ENCODE results near the gene PPM1J.

DNA sequence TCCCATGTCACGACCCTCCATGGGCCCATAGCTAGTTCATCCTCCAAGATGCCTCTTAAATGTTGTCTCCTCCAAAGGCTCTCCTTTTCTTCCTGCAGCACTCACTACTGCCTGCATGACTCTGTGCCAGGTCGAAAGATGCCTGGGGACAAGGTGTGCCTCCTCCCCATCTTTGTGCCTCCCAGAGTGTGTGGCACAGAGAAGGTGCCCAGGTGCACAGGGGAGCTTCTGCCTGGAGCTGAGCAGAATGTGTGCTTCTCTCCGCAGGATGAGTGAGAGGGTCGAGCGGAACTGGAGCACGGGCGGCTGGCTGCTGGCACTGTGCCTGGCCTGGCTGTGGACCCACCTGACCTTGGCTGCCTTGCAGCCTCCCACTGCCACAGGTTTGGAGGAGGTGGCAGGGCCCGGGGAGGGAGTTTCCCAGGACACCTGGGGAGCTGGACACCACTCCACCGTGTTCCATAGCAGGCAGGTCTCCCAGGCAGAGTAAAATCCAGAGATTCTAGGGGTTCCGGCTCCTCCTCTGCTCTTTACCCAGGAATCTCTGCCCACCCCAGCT lies 6.9 kb upstream of the PPM1J start:
- TF ChIP-seq POLR2A (IDR thresholded peaks at IDR 0.05; ENCODE audit: low read depth) (no peak), POLR2AphosphoS5 (IDR thresholded peaks at IDR 0.05) (no peak)
- TF ChIP-seq, protein P1, sequence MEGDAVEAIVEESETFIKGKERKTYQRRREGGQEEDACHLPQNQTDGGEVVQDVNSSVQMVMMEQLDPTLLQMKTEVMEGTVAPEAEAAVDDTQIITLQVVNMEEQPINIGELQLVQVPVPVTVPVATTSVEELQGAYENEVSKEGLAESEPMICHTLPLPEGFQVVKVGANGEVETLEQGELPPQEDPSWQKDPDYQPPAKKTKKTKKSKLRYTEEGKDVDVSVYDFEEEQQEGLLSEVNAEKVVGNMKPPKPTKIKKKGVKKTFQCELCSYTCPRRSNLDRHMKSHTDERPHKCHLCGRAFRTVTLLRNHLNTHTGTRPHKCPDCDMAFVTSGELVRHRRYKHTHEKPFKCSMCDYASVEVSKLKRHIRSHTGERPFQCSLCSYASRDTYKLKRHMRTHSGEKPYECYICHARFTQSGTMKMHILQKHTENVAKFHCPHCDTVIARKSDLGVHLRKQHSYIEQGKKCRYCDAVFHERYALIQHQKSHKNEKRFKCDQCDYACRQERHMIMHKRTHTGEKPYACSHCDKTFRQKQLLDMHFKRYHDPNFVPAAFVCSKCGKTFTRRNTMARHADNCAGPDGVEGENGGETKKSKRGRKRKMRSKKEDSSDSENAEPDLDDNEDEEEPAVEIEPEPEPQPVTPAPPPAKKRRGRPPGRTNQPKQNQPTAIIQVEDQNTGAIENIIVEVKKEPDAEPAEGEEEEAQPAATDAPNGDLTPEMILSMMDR (IDR thresholded peaks at IDR 0.05) = no peak

Measured in esophagus muscularis mucosa (tissue), 3 donors.